ENCODE results near the gene LCLAT1.

The LCLAT1 gene

GRCh38 chr2:30475542-30475941 lies 28.5 kb downstream of the LCLAT1 start:
- DNase-seq (ENCODE audit: extremely low read depth, insufficient read length) = no peak
- no peaks in the 10 kb centered on the region for H3K27me3 ChIP-seq (replicated peaks; ENCODE audit: control insufficient read depth, insufficient read depth, low read length)
- no peaks in the 10 kb centered on the region for H3K36me3 ChIP-seq (ENCODE audit: control insufficient read depth, insufficient read depth, low read length)
- no peak for TF ChIP-seq CTCF (IDR thresholded peaks at IDR 0.05; ENCODE audit: insufficient read depth, low read length, poor library complexity, severe bottlenecking)
- H3K4me3 ChIP-seq (replicated peaks; ENCODE audit: low read depth, low read length) = no peak overlapping the region

- TF ChIP-seq CTCF (IDR thresholded peaks at IDR 0.05; ENCODE audit: insufficient read depth, low read length, poor library complexity, severe bottlenecking) = no peak
- H3K4me3 ChIP-seq (replicated peaks; ENCODE audit: low read depth, low read length) = no peak overlapping the region
- DNase-seq (ENCODE audit: extremely low read depth, insufficient read length) = no peak
- H3K27me3 ChIP-seq (replicated peaks; ENCODE audit: control insufficient read depth, insufficient read depth, low read length) = no peaks in the 10 kb centered on the region
- H3K36me3 ChIP-seq (ENCODE audit: control insufficient read depth, insufficient read depth, low read length) = no peaks in the 10 kb centered on the region
Measured at GRCh38 chr2:30476636-30477035, 29.6 kb downstream of the LCLAT1 start.

GRCh38 chr2:30480703-30481322 lies 33.8 kb downstream of the LCLAT1 start:
- TF ChIP-seq CTCF (IDR thresholded peaks at IDR 0.05; ENCODE audit: insufficient read depth, low read length, poor library complexity, severe bottlenecking) = no peak
- H3K4me3 ChIP-seq (replicated peaks; ENCODE audit: low read depth, low read length) = no peak overlapping the region
- no peak for DNase-seq (ENCODE audit: extremely low read depth, insufficient read length)
- H3K36me3 ChIP-seq (ENCODE audit: control insufficient read depth, insufficient read depth, low read length) = no peaks in the 10 kb centered on the region
- H3K27me3 ChIP-seq (replicated peaks; ENCODE audit: control insufficient read depth, insufficient read depth, low read length) = no peaks in the 10 kb centered on the region

GRCh38 chr2:30481323-30481800 lies 34.3 kb downstream of the LCLAT1 start:
- H3K36me3 ChIP-seq (ENCODE audit: control insufficient read depth, insufficient read depth, low read length) = no peaks in the 10 kb centered on the region
- no peaks in the 10 kb centered on the region for H3K27me3 ChIP-seq (replicated peaks; ENCODE audit: control insufficient read depth, insufficient read depth, low read length)
- TF ChIP-seq CTCF (IDR thresholded peaks at IDR 0.05; ENCODE audit: insufficient read depth, low read length, poor library complexity, severe bottlenecking) = no peak
- DNase-seq (ENCODE audit: extremely low read depth, insufficient read length) = no peak
- H3K4me3 ChIP-seq (replicated peaks; ENCODE audit: low read depth, low read length) = no peak overlapping the region

- no peak for DNase-seq (ENCODE audit: extremely low read depth, insufficient read length)
- no peak overlapping the region for H3K4me3 ChIP-seq (replicated peaks; ENCODE audit: low read depth, low read length)
- no peaks in the 10 kb centered on the region for H3K36me3 ChIP-seq (ENCODE audit: control insufficient read depth, insufficient read depth, low read length)
- no peaks in the 10 kb centered on the region for H3K27me3 ChIP-seq (replicated peaks; ENCODE audit: control insufficient read depth, insufficient read depth, low read length)
- no peak for TF ChIP-seq CTCF (IDR thresholded peaks at IDR 0.05; ENCODE audit: insufficient read depth, low read length, poor library complexity, severe bottlenecking)
Measured at GRCh38 chr2:30482011-30482410, 35.0 kb downstream of the LCLAT1 start.

GRCh38 chr2:30484145-30484544 lies 37.1 kb downstream of the LCLAT1 start:
- no peak for DNase-seq (ENCODE audit: extremely low read depth, insufficient read length)
- no peak for TF ChIP-seq CTCF (IDR thresholded peaks at IDR 0.05; ENCODE audit: insufficient read depth, low read length, poor library complexity, severe bottlenecking)

More at GRCh38 chr2:30484145-30484544, 37.1 kb downstream of the LCLAT1 start:
- H3K27me3 ChIP-seq (replicated peaks; ENCODE audit: control insufficient read depth, insufficient read depth, low read length) = no peaks in the 10 kb centered on the region
- H3K36me3 ChIP-seq (ENCODE audit: control insufficient read depth, insufficient read depth, low read length) = no peaks in the 10 kb centered on the region
- no peak overlapping the region for H3K4me3 ChIP-seq (replicated peaks; ENCODE audit: low read depth, low read length)
